CD8-positive, alpha-beta memory T cell (primary cell): ENCODE results near the gene GPC4. TPM values are rescaled to one million over a fixed set of nuclear protein-coding genes. Genes with fewer than 3 reads are reported as not detected.

Experiments used
- CTCF ChIA-PET: fragments of 350-600 bp; sonication (Branson Sonifier 250); formaldehyde crosslinking; loops from one replicate; lab custom pipeline; 2021; ENCODE audit warnings: antibody characterized with exemption; lab: Charles Lee
- POLR2A ChIA-PET: fragments of 350-600 bp; sonication (Branson Sonifier 250); formaldehyde crosslinking; loops from one replicate; lab custom pipeline; 2021; ENCODE audit warnings: antibody characterized with exemption; lab: Charles Lee
- DNase-seq, 5 donors: peaks; one replicate each; pipeline versions ENCODE4 v3.0.0 to v3.0.0-alpha.2; 2020 to 2022; ENCODE audit warnings: mixed read lengths in 1 of 5
- H3K27ac ChIP-seq: one replicate; pipeline ENCODE4 v1.7.0; 2013; ENCODE audit warnings: low read depth, mild to moderate bottlenecking, low read length, moderate library complexity
- H3K27me3 ChIP-seq: 2 replicates; pipeline ENCODE4 v1.7.0; 2013; ENCODE audit warnings: low read length, mild to moderate bottlenecking; ENCODE audit not compliant: insufficient read depth, poor library complexity, severe bottlenecking
- H3K36me3 ChIP-seq: 2 replicates; pipeline ENCODE4 v1.7.0; 2013; ENCODE audit warnings: mild to moderate bottlenecking, low read length, moderate library complexity; ENCODE audit not compliant: insufficient read depth
- H3K4me1 ChIP-seq: 2 replicates; pipeline ENCODE4 v1.7.0; 2013; ENCODE audit warnings: mild to moderate bottlenecking, low read length, moderate library complexity; ENCODE audit not compliant: insufficient read depth
- H3K4me3 ChIP-seq: 2 replicates; pipeline ENCODE4 v1.7.0; 2013; ENCODE audit warnings: mild to moderate bottlenecking, low read length
- H3K9me3 ChIP-seq: 2 replicates; pipeline ENCODE4 v1.7.0; 2013; ENCODE audit warnings: mild to moderate bottlenecking, low read length
- H3K27ac Mint-ChIP-seq, 8 donors: one replicate each; pipeline ENCODE4 v1.8.0; 2020 to 2021; ENCODE audit warnings: mixed read lengths in 8 of 8, mild to moderate bottlenecking in 6 of 8, inconsistent platforms in 3 of 8, moderate library complexity in 3 of 8
- H3K27me3 Mint-ChIP-seq, 2 donors: one replicate each; pipeline ENCODE4 v1.8.0; 2020 to 2021; ENCODE audit warnings: mixed read lengths in 2 of 2, mild to moderate bottlenecking in 1 of 2, moderate library complexity in 1 of 2
- H3K36me3 Mint-ChIP-seq, 3 donors: one replicate each; pipeline ENCODE4 v1.8.0; 2020 to 2021; ENCODE audit warnings: mixed read lengths in 3 of 3, inconsistent platforms in 1 of 3, mild to moderate bottlenecking in 1 of 3
- H3K4me1 Mint-ChIP-seq, 3 donors: one replicate each; pipeline ENCODE4 v1.8.0; 2020 to 2021; ENCODE audit warnings: mixed read lengths in 3 of 3, inconsistent platforms in 1 of 3, mild to moderate bottlenecking in 1 of 3
- H3K4me3 Mint-ChIP-seq, 7 donors: one replicate each; pipeline ENCODE4 v1.8.0; 2020 to 2021; ENCODE audit warnings: mixed read lengths in 7 of 7, mild to moderate bottlenecking in 6 of 7, moderate library complexity in 4 of 7, inconsistent platforms in 2 of 7
- H3K9me3 Mint-ChIP-seq, 5 donors: one replicate each; pipeline ENCODE4 v1.8.0; 2020 to 2022; ENCODE audit warnings: mixed read lengths in 5 of 5, mild to moderate bottlenecking in 3 of 5, moderate library complexity in 2 of 5, inconsistent platforms in 1 of 5
- polyA plus RNA-seq: library from polyadenylated mRNA; unstranded; fragments of 300-500 nt; fragmentation: Illumina TruSeq; gene quantifications from one replicate; pipeline ENCODE4 v1.2.3, GENCODE V29; 2021
- total RNA-seq, 2 experiments: library from RNA; stranded (reverse); gene quantifications; one replicate each; pipeline ENCODE4 v1.2.3, GENCODE V29; 2021

GPC4 gene
- total and polyA plus RNA-seq, 3 experiments from 2014 or later, result not detected

DNA sequence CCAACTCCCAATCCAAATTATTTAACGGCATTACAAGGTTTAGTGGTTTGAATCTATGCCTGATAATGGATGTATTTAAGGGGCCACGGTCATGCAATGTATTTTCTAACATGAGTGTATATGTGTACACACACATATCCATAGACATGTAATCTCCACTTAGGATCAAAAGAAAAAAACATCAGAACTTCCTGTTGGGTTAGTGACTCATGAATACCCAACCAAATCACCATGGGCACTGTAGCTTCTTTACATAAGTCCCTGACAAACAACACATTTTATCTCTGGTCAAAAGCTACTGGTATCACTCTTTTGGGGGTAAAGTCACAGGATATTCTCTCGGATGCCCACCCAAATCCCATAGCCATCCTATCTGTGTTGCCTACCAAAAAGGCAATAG, 160.6 kb downstream of the GPC4 start:
- Mint-ChIP-seq H3K4me3 (no peak overlapping the region), H3K27ac (no peak overlapping the region), H3K9me3 (no peaks in the 10 kb centered on the region), H3K36me3 (no peaks in the 10 kb centered on the region), H3K4me1 (no peaks in the 10 kb centered on the region), H3K27me3 (peaks cover 0 to 5% of the 10 kb centered on the region in 2 donors)
- no peak overlapping the region for H3K27ac ChIP-seq
- POLR2A ChIA-PET, result no interaction called here
- no peaks in the 10 kb centered on the region for H3K9me3 ChIP-seq
- H3K36me3 ChIP-seq, result no peaks in the 10 kb centered on the region
- DNase-seq, result no peak
- H3K27me3 ChIP-seq, result no peaks in the 10 kb centered on the region
- CTCF ChIA-PET, result no interaction called here
- H3K4me1 ChIP-seq, result no peaks in the 10 kb centered on the region
- no peak overlapping the region for H3K4me3 ChIP-seq

DNA sequence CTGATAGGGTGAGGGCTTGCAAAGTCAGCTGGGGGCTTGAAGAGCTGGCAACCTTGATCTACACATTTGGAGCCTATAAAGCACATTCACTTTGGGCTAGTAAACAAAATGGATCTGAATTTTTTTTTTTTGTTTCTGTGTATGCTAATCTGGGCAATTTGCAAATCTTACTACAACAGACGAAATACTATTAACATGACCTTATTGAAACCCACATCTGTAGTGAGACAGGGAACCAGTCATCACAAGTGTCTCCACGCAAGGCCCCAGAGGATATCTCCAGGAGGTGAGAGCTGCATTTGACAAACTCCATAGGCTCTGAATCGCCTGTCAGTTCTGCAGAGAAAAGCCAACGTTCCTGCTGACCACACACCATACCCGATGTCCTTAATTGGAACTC, 164.1 kb downstream of the GPC4 start:
- Histone ChIP-seq H3K27ac (no peak overlapping the region), H3K4me1 (no peaks in the 10 kb centered on the region), H3K36me3 (no peaks in the 10 kb centered on the region), H3K4me3 (no peak overlapping the region), H3K27me3 (no peaks in the 10 kb centered on the region), H3K9me3 (no peaks in the 10 kb centered on the region)
- H3K4me3 Mint-ChIP-seq, result no peak overlapping the region
- POLR2A ChIA-PET, result no interaction called here
- no peaks in the 10 kb centered on the region for H3K4me1 Mint-ChIP-seq
- H3K27me3 Mint-ChIP-seq, result peaks cover 0 to 17% of the 10 kb centered on the region in 2 donors
- H3K36me3 Mint-ChIP-seq, result no peaks in the 10 kb centered on the region
- H3K9me3 Mint-ChIP-seq, result peaks cover 0 to 17% (median 10%) of the 10 kb centered on the region in 5 donors
- H3K27ac Mint-ChIP-seq, result no peak overlapping the region
- CTCF ChIA-PET, result no interaction called here
- no peak for DNase-seq

DNA sequence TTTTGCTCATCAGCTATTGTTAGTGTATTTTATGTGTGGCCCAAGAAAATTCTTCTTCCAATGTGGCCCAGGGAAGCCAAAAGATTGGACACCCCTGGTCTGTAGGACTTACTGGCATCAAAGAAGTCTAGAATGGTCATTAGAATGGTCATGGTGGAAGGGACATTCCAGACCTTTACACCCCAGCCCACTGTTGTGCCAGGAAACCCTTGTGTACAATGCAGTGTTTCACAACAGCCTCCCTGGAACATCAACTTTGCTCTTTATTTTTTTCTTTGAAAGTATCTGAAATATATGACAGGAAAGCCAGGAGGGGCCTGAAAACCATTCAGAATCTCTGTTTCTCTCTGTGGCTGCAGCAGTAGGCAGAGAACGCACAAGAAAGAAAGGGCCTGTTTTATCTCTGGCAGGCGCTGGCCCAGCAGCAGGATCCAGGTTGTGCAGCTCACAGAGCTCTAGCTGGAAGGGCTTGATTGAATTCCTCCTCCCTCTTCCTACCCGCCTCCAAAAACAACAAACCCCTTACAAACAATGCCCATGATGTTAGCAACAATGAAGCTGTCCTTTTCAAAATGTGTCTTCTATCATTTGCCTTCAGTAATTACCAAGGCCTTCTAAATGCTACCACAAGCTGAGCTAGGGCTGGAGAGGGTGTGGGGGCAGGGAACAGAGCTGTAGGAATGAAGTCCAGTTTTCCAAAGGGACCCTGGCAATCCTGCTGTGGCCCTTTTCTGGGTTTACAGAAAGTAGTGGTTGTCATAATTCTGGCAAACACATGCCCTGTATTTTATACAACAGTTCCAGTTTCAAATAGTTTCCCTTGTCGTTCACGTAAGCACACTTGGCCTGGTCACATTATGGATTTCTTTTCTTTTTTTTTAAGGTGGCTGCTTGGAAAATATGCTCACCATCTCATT, 164.8 kb downstream of the GPC4 start:
- CTCF ChIA-PET, result no interaction called here
- Mint-ChIP-seq H3K4me3 (no peak overlapping the region), H3K36me3 (no peaks in the 10 kb centered on the region), H3K27ac (no peak overlapping the region), H3K4me1 (no peaks in the 10 kb centered on the region), H3K9me3 (peaks cover 0 to 22% (median 15%) of the 10 kb centered on the region in 5 donors), H3K27me3 (peaks cover 0 to 16% of the 10 kb centered on the region in 2 donors)
- POLR2A ChIA-PET, result no interaction called here
- H3K27me3 ChIP-seq, result no peaks in the 10 kb centered on the region
- H3K36me3 ChIP-seq, result no peaks in the 10 kb centered on the region
- no peak overlapping the region for H3K27ac ChIP-seq
- H3K4me1 ChIP-seq, result no peaks in the 10 kb centered on the region
- no peak overlapping the region for H3K4me3 ChIP-seq
- DNase-seq, result no peak
- H3K9me3 ChIP-seq, result no peaks in the 10 kb centered on the region

Other genes with a start within 250 kb of the GPC4 start
- not detected for gene TFDP3, start 197.1 kb downstream of the GPC4 start, total RNA-seq
- not detected for gene TFDP3, start 197.1 kb downstream of the GPC4 start, polyA plus RNA-seq